Measurements from ENCODE around the gene BCR.
A peak's percentile ranks its signal among the peaks of the same experiment; 100 is the strongest.

BCR gene

DNA sequence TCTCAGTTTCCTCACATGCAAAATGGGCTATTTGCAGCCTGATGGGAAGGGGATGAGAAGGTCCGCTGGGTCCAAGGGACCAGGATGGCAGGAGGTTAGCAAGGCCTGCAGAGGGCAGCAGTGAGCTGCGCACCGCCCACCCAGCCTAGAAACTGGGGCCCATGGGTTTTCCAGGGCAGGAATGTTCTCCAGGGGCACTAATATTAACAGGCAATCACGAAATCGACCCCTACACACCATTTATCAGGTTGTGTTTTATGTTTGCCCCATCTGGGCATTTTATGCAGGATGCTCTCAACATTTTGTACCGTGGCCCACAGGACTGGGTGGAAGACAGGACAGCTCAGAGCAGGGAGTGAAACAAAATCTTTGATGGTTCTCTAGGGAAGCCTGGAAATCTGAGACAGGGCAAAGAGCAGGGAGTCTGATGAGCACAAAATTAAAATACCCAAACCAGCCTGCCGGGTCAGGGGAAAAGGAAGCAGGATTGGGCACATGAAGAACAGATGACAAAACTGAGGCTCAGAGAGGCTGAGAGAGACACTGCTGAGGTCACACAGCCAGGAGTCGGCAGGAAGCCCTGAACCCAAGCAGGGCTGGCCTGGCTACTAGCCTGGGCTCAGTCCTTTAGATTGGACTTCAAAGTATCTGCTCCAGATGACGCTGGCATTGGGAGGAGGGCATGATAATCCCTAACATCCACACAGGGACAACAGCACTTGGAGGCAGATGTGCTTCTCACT lies 1.6 kb upstream of the BCR start:
- DNase-seq: no peak

DNA sequence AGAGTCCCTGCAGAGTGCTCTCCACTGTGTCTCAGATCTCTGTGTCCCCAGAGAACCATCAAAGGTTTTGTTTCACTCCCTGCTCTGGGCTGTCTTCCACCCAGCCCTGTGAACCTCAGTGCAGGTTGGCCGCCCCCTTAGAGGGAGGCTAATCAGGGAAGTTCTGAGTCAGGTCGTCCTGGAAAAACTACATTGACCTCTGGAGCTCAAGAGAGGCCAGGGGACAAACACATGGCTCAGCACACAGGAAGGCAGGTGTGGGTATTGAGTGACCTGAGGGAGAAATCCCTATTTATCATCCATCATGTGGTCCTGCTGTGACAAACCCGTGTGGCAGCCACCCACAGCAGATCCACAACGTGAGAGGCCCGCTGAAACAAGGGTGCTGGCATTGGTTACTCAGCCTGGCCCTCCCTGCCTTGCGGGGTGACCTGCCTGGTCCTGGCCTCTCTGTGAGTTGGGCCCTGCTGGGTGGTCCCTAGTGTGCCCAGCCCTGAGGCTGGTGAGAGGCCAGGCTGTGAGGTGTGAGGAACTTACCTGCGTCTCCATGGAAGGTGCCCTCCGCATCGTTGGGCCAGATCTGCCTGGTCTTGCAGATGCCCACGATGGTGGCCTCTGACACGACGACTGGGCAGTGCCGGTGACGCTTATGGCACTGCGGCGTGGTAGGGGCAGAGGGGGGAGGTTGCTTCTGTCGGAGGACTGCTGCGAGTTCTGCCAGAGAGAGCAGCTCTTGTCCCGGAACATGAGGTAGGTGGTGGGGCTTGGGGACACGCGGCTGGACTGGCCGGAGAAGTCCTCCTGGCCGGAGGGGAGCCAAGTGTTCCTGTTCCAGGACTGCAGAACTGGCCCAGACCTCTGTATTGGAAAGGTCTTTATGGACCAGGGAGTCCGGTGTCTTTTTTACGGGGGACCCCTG lies 669 bp upstream of the BCR start:
- no peak for DNase-seq

DNA sequence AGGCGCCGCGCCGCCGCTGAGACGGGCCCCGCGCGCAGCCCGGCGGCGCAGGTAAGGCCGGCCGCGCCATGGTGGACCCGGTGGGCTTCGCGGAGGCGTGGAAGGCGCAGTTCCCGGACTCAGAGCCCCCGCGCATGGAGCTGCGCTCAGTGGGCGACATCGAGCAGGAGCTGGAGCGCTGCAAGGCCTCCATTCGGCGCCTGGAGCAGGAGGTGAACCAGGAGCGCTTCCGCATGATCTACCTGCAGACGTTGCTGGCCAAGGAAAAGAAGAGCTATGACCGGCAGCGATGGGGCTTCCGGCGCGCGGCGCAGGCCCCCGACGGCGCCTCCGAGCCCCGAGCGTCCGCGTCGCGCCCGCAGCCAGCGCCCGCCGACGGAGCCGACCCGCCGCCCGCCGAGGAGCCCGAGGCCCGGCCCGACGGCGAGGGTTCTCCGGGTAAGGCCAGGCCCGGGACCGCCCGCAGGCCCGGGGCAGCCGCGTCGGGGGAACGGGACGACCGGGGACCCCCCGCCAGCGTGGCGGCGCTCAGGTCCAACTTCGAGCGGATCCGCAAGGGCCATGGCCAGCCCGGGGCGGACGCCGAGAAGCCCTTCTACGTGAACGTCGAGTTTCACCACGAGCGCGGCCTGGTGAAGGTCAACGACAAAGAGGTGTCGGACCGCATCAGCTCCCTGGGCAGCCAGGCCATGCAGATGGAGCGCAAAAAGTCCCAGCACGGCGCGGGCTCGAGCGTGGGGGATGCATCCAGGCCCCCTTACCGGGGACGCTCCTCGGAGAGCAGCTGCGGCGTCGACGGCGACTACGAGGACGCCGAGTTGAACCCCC lies 798 bp downstream of the BCR start:
- no peak for DNase-seq

DNA sequence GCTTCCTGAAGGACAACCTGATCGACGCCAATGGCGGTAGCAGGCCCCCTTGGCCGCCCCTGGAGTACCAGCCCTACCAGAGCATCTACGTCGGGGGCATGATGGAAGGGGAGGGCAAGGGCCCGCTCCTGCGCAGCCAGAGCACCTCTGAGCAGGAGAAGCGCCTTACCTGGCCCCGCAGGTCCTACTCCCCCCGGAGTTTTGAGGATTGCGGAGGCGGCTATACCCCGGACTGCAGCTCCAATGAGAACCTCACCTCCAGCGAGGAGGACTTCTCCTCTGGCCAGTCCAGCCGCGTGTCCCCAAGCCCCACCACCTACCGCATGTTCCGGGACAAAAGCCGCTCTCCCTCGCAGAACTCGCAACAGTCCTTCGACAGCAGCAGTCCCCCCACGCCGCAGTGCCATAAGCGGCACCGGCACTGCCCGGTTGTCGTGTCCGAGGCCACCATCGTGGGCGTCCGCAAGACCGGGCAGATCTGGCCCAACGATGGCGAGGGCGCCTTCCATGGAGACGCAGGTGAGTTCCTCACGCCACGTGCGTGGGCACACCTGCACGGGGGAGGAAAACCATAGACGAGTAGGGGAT lies 1.5 kb downstream of the BCR start:
- no peak for DNase-seq

DNA sequence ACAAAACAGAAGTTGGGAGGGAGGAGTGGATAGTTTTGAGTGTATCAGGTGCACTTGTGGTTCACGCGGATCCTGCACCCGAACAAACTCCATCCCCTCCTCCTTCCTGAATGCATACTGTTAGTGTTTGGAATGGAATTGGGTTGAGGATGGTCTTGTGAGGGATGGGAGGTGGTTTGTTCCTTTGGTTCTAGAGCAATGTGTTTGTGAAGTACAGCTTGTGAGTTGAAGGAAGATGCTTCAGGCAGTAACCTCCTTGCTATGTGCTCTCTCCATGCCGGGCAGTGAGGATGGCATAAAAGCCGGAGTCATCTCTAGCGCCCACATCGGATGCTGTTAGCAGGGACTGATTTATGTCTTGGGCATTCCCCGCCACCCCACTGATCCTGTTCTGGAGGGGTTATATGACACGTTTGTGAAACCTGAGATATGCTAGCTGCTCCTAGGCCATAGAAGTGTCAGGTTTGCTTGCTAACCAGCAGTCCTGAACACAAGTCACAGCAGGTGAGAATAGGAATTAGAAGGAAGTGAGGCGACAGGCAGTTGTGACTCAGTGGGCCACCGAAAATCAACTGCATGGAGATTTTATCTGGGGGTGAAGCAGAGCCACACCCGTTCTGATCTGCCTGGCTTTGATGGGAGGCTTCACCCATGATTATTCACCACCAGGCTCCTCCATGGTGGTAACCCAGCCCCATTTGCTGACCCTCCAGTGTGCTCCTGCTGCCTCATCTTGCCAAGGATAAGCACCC lies 2.2 kb downstream of the BCR start:
- no peak for DNase-seq

DNA sequence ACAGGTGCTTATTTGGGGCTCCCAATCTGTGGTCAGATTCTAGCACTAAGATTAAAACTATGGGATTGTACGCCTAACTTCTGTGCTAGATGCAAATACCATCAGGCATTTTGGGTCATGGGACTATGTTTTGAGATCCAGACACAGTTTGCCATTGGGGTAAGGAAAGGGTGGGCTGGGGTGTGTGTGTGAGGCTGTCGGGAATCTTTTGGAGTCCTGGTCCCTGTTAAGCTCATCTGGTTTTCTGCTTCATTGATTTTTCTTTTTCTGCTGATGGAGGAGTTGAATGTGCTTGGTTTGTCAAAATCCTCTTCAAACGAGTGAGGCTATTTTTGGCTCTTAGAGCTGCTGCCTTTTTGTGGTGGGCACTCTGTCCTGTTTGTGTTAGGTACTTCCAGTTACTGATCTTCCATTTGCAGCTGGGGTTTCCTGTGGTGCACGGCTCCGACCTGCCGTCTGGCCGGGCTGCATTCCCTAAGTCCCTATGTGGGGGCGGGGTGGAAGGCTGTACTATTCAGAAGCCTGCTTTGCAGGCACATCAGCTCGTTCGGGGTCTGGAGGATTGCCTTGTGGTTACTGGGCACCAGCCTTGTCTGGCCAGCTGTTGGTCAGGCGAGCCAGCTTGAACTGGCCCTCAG lies 2.9 kb downstream of the BCR start:
- DNase-seq: peak; percentile 30

DNA sequence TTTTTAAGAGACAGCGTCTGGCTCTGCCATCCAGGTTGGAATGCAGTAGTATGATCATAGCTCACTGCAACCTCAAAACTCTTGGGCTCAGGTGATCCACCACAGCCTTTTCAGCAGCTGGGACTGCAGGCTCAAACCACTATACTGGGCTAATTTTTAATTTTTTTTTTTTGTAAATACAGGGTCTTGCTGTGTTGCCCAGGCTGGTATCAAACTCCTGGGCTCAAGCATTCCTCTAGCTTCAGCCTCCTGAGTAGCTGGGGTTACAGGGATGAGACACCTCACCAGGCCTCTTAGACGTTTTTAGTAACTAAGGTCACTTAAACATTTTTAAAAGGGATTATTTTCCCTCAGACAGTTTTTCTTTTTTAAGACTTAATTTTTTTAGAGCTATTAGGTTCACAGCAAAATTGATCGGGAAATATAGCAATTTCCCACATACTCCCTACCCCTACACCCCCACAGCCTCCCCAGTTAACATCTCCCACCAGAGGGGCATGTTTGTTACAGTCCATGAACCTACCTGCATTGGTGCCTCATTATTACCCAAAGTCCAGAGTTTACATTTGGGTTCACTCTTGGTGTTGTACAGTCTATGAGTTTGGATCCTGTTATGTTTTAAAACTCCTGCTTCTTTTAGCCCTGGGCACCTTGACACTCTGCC lies 3.9 kb downstream of the BCR start:
- DNase-seq: no peak

DNA sequence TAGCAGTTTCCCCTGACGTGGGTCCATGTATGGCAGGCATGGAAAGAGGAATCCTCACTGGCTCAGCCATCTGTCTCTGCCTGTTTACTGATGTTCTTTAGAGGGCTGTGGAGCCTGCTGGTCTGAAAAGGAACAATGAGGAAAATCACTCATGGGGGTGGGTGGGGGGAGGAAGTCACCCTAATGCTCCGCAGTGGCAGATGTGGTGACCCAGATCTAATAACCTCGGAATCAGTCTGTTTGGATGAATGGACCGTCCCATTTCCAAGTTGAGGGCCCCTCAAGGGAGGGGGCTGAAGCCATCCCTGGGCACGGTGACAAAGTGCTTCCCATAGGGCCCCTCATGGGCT lies 4.4 kb downstream of the BCR start:
- DNase-seq: no peak

DNA sequence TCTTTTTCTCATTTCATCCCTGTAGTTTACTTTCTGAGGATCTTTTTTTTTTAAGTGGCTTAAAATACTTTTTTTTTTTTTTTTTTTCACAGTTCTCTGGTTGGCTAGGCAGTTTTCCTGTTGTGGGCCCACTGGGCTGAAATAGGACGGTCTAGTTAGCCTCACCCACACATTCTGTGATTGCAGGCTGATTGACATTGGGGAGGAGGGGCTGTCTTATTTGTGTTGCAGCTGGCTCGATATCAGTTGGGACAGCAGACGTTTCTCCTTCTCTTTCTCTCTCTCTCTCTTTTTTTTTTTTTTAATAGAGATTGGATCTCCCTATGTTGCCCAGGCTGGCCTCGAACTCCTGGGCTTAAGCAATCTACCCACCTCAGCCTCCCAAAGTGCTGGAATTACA lies 6.9 kb downstream of the BCR start:
- no peak for DNase-seq

DNA sequence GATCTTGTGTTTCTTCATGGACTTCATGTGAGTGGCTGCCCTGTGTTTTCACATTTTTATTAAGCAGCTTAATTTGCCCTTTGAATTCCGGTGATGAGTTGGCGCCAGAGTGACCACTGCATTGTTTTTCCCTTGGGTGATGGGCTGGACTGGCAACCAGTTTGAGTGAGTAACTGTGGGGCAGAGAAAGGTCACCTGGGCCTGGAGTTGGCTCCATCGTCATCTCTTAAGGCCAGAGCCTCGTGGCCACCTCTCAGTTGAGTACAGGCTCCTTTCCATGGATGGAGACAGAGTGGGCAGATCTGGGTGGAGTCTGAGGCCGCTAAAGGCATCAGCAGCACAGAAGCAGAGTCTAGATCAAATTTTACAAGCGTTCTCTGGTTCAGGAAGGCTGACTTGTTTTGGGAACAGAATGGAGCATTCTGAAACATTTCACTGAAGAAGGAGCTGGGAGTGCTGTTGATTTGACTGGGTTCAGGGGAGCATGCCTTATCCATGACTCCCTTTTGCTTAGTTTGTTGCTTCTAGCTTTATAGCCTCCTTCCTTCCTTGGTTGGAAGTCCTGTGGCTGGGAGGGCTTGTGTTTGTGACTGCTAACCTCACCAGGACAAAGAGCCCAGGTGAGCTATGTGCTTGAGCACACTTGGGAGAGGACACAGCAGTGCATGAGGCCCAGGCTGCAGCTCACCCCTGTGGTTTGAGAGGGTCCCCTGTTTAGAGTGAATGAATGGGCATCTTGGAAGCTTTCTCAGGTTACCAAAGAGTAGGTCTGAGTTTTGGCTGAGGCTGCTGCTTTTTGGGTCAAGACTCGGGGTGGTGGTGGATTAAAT lies 7.8 kb downstream of the BCR start:
- DNase-seq: no peak

DNA sequence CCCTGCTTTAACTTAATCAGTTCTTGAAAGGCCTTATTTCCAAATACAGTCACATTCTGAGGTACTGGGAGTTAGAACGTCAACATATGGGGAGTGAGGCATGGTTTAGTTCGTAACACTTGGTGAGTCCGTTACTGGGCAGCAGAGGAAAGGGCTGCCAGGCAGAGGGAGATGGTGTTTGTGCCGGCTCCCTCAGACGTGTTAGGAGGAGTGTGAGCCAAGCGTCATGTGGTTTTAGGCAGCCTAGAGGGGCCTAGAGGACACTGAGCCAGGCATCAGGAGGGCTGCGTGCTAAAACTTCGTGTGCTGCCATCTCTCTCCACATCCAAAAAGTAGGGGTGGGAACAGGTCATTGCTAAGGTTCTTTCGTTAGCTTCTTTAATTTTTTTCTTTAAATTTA lies 10.2 kb downstream of the BCR start:
- no peak for DNase-seq

DNA sequence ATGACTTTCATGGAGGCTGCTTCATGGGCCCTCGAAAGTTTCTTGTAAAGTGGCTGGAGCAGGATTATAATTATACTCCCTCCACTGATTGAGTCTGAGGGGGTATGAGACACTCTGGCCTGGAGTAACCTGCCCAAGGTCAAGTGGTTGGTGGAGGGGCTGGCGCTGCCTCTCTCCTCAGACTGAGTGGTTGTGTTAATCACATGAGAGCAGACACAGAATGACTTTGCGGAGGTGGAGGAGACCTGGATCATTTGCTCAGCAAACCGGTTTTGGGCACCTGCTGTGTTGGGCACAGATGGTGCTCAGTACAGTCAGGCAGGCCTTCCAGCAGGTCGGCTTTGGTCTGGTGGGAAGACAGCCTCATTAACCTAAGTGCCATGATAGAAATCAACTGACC lies 11.8 kb downstream of the BCR start:
- peak; percentile 74 for DNase-seq

DNA sequence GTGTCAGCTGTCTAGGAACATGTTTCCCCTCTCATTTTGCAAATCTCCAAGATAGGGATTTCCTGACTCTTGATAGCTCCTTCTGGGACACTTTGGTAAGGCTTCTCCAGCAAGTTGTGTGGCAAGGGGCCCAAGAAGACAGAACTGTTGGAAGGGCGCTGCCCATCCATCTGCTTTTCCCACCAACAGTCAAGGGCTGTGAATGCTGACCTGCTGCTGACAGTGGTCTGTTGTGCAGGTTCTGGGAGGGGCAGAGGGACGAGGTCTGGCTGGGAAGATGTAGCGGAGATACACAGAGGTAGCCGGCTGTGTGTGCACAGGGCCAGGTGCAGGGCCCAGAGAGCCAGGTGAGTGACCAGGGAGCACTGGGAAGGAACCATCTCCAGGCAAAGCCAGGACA lies 12.2 kb downstream of the BCR start:
- DNase-seq: no peak

DNA sequence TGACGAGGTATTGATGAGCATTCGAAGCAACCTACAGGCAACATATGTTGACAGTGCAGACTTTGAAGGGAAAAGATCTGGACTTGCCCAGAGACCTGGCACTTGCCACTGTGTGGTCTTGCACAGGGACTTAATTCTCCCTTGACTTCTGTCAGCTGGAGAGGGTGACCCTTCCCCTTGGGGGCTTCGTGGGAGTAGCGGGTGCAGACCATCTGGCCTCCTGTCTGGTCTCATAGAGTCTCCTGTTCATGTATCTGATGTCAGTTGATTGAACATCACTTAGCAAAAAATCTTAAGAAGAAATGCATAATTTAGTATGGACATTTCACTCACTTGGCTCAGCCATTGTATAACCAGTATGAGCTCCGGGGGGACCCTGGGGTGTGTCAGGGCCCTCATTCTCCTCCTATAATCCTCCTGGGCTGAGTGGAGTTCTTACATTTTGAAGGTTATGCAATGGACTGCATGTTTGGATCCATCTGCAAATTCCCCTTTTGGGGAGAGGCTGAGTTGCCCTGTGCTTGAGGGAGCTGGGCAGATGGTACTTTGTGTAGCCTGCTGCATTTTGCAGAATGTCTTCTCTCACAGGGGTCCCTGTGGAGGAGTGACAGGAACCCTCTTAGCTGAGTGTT lies 13.0 kb downstream of the BCR start:
- DNase-seq: no peak

DNA sequence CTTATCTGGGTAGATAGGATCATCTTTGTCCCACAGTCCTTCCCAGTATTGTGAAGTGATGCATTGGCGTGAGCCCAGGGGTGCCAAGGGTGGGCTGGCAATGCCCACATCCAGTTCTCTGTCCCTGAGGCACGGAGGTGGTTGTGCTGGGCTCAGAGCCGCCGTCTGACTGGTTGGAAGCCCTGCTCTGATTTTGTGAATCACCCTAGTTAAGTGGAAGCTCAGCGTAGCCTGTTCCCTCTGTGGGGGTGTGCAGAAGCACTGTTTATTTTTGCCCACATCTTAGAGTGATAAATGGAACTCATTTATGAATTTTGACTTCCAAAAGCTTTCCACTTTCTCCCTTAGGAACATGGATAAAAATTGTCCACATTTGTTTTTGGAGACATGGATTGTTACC lies 13.6 kb downstream of the BCR start:
- no peak for DNase-seq

DNA sequence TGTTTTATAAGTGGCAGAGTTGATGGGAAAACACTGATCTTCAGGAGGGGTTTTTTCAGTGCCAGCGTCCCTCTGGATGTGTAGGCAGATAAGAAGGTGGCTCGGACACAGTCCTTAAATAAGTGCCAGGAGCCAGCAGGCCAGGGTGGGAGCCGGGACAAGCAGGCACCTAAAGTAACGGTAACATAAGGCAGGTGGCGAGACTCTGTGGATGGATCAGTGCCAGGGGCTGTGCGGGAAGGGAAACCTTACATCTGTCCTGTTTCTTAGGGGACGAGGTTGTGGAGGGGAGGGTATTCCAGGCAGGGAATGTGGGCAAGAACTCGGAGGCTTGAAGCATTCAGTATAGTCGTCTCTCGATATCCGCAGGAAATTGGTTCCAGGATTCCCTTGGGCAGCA lies 15.9 kb downstream of the BCR start:
- no peak for DNase-seq

DNA sequence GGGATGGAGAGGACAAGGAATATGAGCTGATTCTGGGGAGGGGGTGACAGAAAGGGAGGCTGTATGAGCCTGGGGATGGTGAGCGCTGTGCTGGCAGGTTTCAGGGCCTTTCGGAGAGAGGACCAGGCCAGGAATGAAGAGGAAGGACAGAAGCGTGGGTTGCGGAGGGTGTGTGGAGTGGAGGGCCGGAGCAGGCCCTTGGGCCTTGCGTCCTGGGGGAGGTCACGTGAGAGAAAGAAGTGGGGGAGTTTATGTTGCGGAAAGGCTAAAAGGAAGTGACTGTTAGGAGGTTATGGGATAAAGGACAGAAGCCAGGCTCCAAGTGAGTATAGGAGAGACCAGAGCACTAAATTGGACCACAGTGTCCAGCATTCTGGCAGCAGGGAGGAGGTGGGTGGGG lies 17.5 kb downstream of the BCR start:
- DNase-seq: no peak

DNA sequence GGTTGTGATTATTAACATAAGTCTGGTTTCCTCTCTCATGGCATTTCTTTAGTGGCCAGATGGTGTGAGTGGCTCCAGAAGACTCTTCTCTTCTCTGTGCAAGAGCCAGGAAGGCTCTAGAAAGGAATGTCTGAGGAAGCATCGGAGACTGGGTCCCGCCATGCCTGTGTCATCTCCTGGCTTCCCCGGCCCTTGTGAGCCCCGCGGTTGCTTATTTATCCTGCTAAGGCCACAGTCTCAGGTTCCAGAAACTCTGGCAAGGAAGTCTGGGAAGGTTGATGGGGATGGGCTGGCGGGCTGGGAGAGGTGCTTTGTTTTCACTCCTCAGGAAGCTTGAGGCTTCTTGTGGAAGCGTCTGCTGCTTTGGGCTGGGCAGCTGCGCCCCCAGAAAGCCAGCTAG lies 18.9 kb downstream of the BCR start:
- DNase-seq: no peak

DNA sequence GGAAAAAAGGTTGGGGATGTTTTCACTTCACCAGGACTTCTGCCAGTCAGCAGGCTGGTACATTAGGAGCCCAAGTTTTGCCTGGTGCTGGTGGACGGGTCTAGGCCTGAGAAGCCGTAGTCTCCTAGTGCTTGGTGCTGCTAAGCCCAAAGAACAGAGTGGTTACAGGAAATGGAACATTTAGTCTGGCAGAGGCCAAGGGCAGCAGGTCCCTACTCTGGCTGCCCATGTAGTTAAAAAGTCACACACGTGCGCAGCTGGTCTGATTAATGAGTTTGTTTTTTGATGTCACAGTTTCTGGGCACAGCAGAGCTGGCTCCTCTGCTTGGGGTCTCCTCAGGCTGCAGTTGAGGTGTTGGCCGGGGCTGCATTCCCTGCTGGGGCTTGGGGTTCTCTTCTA lies 20.6 kb downstream of the BCR start:
- DNase-seq: no peak

Measured in DMS79 (cell line).